Thyroid gland (tissue), 4 donors: ENCODE measurements around the gene FAM47E. TPM values are rescaled to one million over a fixed set of nuclear protein-coding genes. Genes with fewer than 3 reads are reported as not detected.

Experiments used
- DNase-seq, 2 donors: peaks; one replicate each; pipeline ENCODE4 v3.0.0-alpha.2; 2019
- H3K27ac ChIP-seq, 3 donors: fragments of 200-600 bp; sonication (generic); 1 replicate in 2 of 3; 2 replicates in 1 of 3; pipeline ENCODE4 v1.5.1; 2016 to 2019; ENCODE audit warnings: mild to moderate bottlenecking in 1 of 3, moderate library complexity in 1 of 3
- H3K27me3 ChIP-seq: fragments of 200-600 bp; sonication (generic); one replicate; pipeline ENCODE4 v1.5.1; 2019
- H3K36me3 ChIP-seq, 2 donors: fragments of 200-600 bp; sonication (generic); one replicate each; pipeline ENCODE4 v1.5.1; 2016 to 2019
- H3K4me1 ChIP-seq, 2 donors: fragments of 200-600 bp; sonication (generic); one replicate each; pipeline ENCODE4 v1.5.1; 2017 to 2019
- H3K4me3 ChIP-seq, 3 donors: fragments of 200-600 bp; sonication (generic); replicated peaks in 1 of 3; 1 replicate in 2 of 3; 2 replicates in 1 of 3; pipeline ENCODE4 v1.5.1; 2016; ENCODE audit warnings: mild to moderate bottlenecking in 1 of 3
- H3K9me3 ChIP-seq: fragments of 200-600 bp; sonication (generic); one replicate; pipeline ENCODE4 v1.5.1; 2017
- CTCF ChIP-seq, 6 experiments: fragments of 200-600 bp in 3 of 6; fragments of 450-650 bp in 3 of 6; sonication (generic) in 3 of 6; IDR thresholded peaks; one replicate each; pipeline ENCODE4 v1.5.1; 2016 to 2019; ENCODE audit warnings: antibody characterized with exemption in 6 of 6, mild to moderate bottlenecking in 2 of 6, inconsistent platforms in 1 of 6, moderate library complexity in 1 of 6
- POLR2A ChIP-seq, 2 donors: fragments of 450-650 bp; IDR thresholded peaks; one replicate each; pipeline ENCODE4 v1.6.1; 2017; ENCODE audit warnings: antibody characterized with exemption in 2 of 2, mild to moderate bottlenecking in 2 of 2, moderate library complexity in 1 of 2
- WGBS, 2 donors: methylation state at CpG; one replicate each; pipeline ENCODE4 v1.1.5; 2017; 5-methylcytosine and 5-hydroxymethylcytosine counted together
- intact Hi-C: fragments of 100-400 bp; cut with DNase I; formaldehyde crosslinking; loops from one replicate; pipeline ENCODE4 v1.15.1; 2023
- total RNA-seq, 4 donors: library from RNA; depleted of rRNA; stranded (reverse); fragments of >200 nt; gene quantifications; one replicate each; pipeline ENCODE4 v1.2.3, GENCODE V29; 2016

Gene FAM47E
- 10 to 100 TPM in 3 of 4 donors, 1 to 10 TPM in 1; 9.7 to 16.9 (median 13.7) TPM for total RNA-seq

- H3K4me3 ChIP-seq = peak within 1 kb of the TSS; percentile 27 to 50 (median 40)
- no peaks in the 10 kb centered on the region for H3K27me3 ChIP-seq
- H3K27ac ChIP-seq = peak within 1 kb of the TSS; percentile 44 to 81 (median 61)
- intact Hi-C loops = loop anchor here (10.0 kb wide), 1 partner anchor 57 kb away; no protein-coding TSS in a partner anchor
- TF ChIP-seq POLR2A (IDR thresholded peaks at IDR 0.05) (peak in 1 of 2 donors; percentile 62), CTCF (IDR thresholded peaks at IDR 0.05) (peak in 5 of 6 experiments; percentile 10 to 47 (median 15))
- WGBS, 2 donors = 11 to 13% methylated on average over 26 to 40 of the region's 68 CpGs
- DNase-seq = peak; percentile 91 to 92
- no peaks in the 10 kb centered on the region for H3K9me3 ChIP-seq
- peaks cover 7 to 8% of the 10 kb centered on the region in 2 donors for H3K4me1 ChIP-seq
- H3K36me3 ChIP-seq = no peaks in the 10 kb centered on the region
Measured at GRCh38 chr4:76251441-76252270, at the start of gene FAM47E. TSS of gene FAM47E (plus strand) at chr4:76251721. CDS start at chr4:76251747, 26 bp downstream.

GRCh38 chr4:76203541-76203940 lies 48.0 kb upstream of the FAM47E start:
- Histone ChIP-seq H3K27me3 (no peaks in the 10 kb centered on the region), H3K9me3 (no peaks in the 10 kb centered on the region), H3K4me1 (peaks cover 22 to 73% of the 10 kb centered on the region in 2 donors), H3K4me3 (no peak overlapping the region), H3K27ac (no peak overlapping the region), H3K36me3 (no peaks in the 10 kb centered on the region)
- no peak for TF ChIP-seq POLR2A (IDR thresholded peaks at IDR 0.05)
- no peak for TF ChIP-seq CTCF (IDR thresholded peaks at IDR 0.05)
- intact Hi-C loops = no loop called here
- no peak for DNase-seq
- WGBS, 2 donors = 90 to 93% methylated on average over 4 of the region's 4 CpGs

- 91 to 94% methylated on average over 1 of the region's 1 CpG for WGBS, 2 donors
- H3K9me3 ChIP-seq = no peaks in the 10 kb centered on the region
- H3K27ac ChIP-seq = no peak overlapping the region
- intact Hi-C loops = no loop called here
- no peak overlapping the region for H3K4me3 ChIP-seq
- DNase-seq = no peak
- H3K27me3 ChIP-seq = no peaks in the 10 kb centered on the region
- H3K4me1 ChIP-seq = peaks cover 19 to 73% of the 10 kb centered on the region in 2 donors
- no peak for TF ChIP-seq CTCF (IDR thresholded peaks at IDR 0.05)
- no peak for TF ChIP-seq POLR2A (IDR thresholded peaks at IDR 0.05)
- no peaks in the 10 kb centered on the region for H3K36me3 ChIP-seq
Measured at GRCh38 chr4:76204936-76205335, 46.6 kb upstream of the FAM47E start.

- Histone ChIP-seq H3K36me3 (no peaks in the 10 kb centered on the region), H3K4me3 (no peak overlapping the region), H3K27ac (no peak overlapping the region), H3K9me3 (no peaks in the 10 kb centered on the region), H3K4me1 (peaks cover 19 to 73% of the 10 kb centered on the region in 2 donors), H3K27me3 (no peaks in the 10 kb centered on the region)
- intact Hi-C loops = no loop called here
- no peak for DNase-seq
- TF ChIP-seq POLR2A (IDR thresholded peaks at IDR 0.05) (no peak), CTCF (IDR thresholded peaks at IDR 0.05) (no peak)
Measured at GRCh38 chr4:76205476-76205875, 46.0 kb upstream of the FAM47E start.
